WERI-Rb-1 (cell line): Measurements from ENCODE around the gene OSBPL8.
"Not testable (repeated sequence)": the region's sequence is repeated elsewhere in the genome, so short reads cannot be mapped to it uniquely, and the experiment has no call there.

Experiments
- DNase-seq: peaks from one replicate; pipeline ENCODE4 v3.0.0-alpha.2; 2020
- H3K27ac ChIP-seq: fragments of 250-450 bp; sonication (Bioruptor Pico); 2 replicates; pipeline ENCODE4 v1.5.1; 2020; ENCODE audit warnings: mild to moderate bottlenecking, moderate library complexity
- H3K27me3 ChIP-seq: fragments of 250-450 bp; sonication (Bioruptor Pico); 2 replicates; pipeline ENCODE4 v1.5.1; 2021; ENCODE audit warnings: mild to moderate bottlenecking, low read depth, moderate library complexity; ENCODE audit not compliant: insufficient read depth, severe bottlenecking
- H3K36me3 ChIP-seq: fragments of 250-450 bp; sonication (Bioruptor Pico); 2 replicates; pipeline ENCODE4 v1.5.1; 2020; ENCODE audit warnings: mild to moderate bottlenecking, moderate library complexity
- H3K4me3 ChIP-seq: 2 replicates; pipeline ENCODE4 v1.5.1; 2011; ENCODE audit warnings: low read depth, mild to moderate bottlenecking, control low read depth, low read length
- H3K9me3 ChIP-seq: fragments of 250-450 bp; sonication (Bioruptor Pico); 2 replicates; pipeline ENCODE4 v1.5.1; 2021; ENCODE audit warnings: mild to moderate bottlenecking, moderate library complexity; ENCODE audit not compliant: severe bottlenecking
- TF ChIP-seq, protein P1 (sequence below): IDR thresholded peaks from 2 replicates; pipeline ENCODE4 v1.5.1; 2011; ENCODE audit warnings: low read depth, mild to moderate bottlenecking, control low read depth, inconsistent platforms, low read length

Gene OSBPL8

DNA sequence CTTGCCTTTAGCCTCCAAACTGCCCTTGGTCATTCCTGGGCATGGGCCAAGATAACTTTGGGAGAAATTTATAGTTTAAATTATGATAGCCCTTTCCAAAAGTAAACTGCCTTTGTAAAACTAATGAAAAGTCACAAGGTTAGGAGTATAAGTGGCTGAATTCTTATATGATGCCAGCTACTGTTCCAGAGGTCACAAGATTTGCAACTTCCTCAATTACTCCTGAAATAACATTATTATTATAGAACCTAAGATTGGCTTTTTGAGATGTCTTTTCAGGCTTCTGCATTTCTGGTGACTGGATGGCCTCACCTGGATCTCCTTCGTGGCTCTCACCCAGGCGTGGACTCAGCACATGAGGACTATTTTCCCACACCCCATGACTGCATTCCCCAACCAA is 55.0 kb downstream of the OSBPL8 start:
- DNase-seq: no peak
- TF ChIP-seq, protein P1, sequence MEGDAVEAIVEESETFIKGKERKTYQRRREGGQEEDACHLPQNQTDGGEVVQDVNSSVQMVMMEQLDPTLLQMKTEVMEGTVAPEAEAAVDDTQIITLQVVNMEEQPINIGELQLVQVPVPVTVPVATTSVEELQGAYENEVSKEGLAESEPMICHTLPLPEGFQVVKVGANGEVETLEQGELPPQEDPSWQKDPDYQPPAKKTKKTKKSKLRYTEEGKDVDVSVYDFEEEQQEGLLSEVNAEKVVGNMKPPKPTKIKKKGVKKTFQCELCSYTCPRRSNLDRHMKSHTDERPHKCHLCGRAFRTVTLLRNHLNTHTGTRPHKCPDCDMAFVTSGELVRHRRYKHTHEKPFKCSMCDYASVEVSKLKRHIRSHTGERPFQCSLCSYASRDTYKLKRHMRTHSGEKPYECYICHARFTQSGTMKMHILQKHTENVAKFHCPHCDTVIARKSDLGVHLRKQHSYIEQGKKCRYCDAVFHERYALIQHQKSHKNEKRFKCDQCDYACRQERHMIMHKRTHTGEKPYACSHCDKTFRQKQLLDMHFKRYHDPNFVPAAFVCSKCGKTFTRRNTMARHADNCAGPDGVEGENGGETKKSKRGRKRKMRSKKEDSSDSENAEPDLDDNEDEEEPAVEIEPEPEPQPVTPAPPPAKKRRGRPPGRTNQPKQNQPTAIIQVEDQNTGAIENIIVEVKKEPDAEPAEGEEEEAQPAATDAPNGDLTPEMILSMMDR: no peak
- Histone ChIP-seq H3K4me3 (no peak overlapping the region), H3K27ac (no peak overlapping the region), H3K27me3 (no peaks in the 10 kb centered on the region), H3K9me3 (no peaks in the 10 kb centered on the region), H3K36me3 (peaks cover 14% of the 10 kb centered on the region)

DNA sequence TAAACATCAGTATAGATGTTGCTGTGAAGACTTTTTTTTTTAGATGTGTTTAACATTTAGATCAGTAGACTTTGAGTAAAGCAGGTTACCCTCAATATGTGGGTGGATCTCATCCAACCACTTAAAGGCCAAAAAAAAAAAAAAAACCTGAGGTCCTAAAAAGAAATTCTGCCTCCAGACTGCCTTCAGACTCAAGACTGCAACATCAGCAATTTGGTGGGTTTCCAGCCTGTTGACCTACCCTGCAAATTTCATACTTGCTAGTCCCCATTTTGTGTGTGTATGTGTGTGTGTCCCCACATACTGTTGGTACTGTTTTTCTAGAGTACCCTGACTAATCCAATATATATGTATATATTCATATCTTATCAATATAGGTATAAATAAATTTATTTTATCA is 55.6 kb downstream of the OSBPL8 start:
- Histone ChIP-seq H3K27me3 (no peaks in the 10 kb centered on the region), H3K27ac (no peak overlapping the region), H3K36me3 (peaks cover 14% of the 10 kb centered on the region), H3K9me3 (no peaks in the 10 kb centered on the region), H3K4me3 (no peak overlapping the region)
- DNase-seq: no peak
- TF ChIP-seq, protein P1: no peak

DNA sequence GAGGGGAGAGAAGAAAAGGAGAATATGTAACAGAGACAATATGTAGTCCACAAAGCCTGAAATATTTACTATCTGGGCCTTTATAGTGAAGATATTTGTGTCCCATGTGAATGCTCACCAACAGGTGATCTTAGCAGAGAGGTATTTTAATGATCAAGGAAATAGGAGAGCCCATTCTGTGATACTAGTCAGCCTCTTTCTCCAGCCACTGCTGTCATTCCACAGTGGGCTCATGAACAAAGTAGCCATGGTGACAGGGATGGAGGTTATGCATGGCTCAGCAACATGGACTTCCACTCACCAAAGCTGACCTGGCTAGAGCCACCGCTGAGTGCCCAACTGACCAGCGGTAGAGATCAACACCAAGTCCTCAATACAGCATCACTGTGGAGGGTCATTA is 58.2 kb downstream of the OSBPL8 start:
- H3K36me3 ChIP-seq: peaks cover 7% of the 10 kb centered on the region
- no peaks in the 10 kb centered on the region for H3K9me3 ChIP-seq
- DNase-seq: no peak
- TF ChIP-seq, protein P1: no peak
- no peak overlapping the region for H3K4me3 ChIP-seq
- H3K27ac ChIP-seq: no peak overlapping the region
- no peaks in the 10 kb centered on the region for H3K27me3 ChIP-seq

DNA sequence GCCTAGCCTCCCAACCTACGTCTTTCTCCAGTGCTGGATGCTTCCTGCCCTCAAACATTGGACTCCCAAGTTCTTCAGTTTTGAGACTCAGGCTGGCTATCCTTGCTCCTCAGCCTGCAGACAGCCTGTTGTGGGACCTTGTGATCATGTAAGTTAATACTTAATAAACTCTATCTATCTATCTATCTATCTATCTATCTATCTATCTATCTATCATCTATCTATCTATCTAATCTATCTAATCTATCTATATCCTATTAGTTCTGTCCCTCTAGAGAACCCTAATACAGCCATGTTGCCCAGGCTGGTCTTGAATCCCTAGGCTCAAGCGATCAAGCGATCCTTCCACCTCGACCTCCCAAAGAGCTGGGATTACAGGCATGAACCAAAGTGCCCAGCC is 60.4 kb downstream of the OSBPL8 start:
- H3K4me3 ChIP-seq, H3K9me3 ChIP-seq, H3K27me3 ChIP-seq, H3K36me3 ChIP-seq, H3K27ac ChIP-seq, DNase-seq: not testable (repeated sequence)

DNA sequence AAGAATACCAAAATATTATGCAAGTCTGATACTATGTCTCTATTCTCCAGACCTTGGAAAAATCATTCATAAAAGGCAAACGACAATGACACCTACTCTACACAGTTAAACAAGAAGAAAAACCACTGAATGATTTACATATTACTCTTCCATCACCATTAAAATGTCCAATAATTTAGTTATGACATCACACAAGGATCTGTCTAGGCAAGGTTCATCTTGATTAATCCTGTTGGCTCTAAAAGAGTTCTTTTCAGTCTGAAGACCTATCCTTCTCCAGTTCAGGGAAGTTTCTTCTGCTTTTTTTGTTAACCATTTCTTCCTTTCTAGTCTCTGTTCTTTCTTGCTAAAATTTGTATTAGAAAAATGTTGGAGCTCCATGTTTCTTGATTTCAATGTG is 64.0 kb downstream of the OSBPL8 start:
- TF ChIP-seq, protein P1: no peak

DNA sequence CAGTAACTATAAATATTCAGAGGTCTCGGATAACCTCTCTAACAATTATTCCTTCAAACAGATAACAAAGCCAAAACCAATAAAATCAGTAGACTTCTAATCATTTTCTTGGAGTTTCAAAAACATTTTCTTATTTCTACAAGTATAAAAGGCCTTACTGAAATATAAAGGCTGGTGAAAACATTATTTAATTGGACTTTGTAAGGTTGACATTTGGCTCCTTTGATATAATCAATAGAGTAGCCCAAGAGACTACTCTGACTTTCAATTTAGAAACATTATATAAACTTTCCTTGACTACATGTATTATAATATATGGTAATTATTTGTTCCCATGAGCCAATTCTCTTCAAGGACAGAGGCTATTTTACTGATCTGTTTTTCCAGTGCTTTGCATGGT is 68.3 kb downstream of the OSBPL8 start:
- no peaks in the 10 kb centered on the region for H3K27me3 ChIP-seq
- H3K36me3 ChIP-seq: peaks cover 20% of the 10 kb centered on the region
- no peak overlapping the region for H3K4me3 ChIP-seq
- TF ChIP-seq, protein P1: no peak
- DNase-seq: no peak
- no peak overlapping the region for H3K27ac ChIP-seq
- no peaks in the 10 kb centered on the region for H3K9me3 ChIP-seq

More for the DNA sequence above, 64.0 kb downstream of the OSBPL8 start:
- H3K27me3 ChIP-seq: no peaks in the 10 kb centered on the region
- no peak overlapping the region for H3K27ac ChIP-seq
- peaks cover 7% of the 10 kb centered on the region for H3K36me3 ChIP-seq
- H3K4me3 ChIP-seq: no peak overlapping the region
- DNase-seq: no peak
- H3K9me3 ChIP-seq: no peaks in the 10 kb centered on the region
